HG03196 (cell line): ENCODE data around the gene ALDH16A1.
"Not testable (repeated sequence)": the region's sequence is repeated elsewhere in the genome, so short reads cannot be mapped to it uniquely, and the experiment has no call there.

Experiments used
- ATAC-seq: cut with Tn5 transposase; IDR thresholded peaks from one replicate; pipeline ENCODE4 v1.9.1; 2021; ENCODE audit not compliant: unreplicated experiment

ALDH16A1 gene

GRCh38 chr19:49439836-49440235, 13.2 kb upstream of the ALDH16A1 start:
- no peak for ATAC-seq

GRCh38 chr19:49440439-49441209, 12.4 kb upstream of the ALDH16A1 start:
- no peak for ATAC-seq

GRCh38 chr19:49441210-49441959, 11.6 kb upstream of the ALDH16A1 start, which contains the start of gene SLC17A7:
SLC17A7 (minus strand) TSS chr19:49441527; CDS start chr19:49441379, 148 bp downstream.
- ATAC-seq, result no peak

DNA sequence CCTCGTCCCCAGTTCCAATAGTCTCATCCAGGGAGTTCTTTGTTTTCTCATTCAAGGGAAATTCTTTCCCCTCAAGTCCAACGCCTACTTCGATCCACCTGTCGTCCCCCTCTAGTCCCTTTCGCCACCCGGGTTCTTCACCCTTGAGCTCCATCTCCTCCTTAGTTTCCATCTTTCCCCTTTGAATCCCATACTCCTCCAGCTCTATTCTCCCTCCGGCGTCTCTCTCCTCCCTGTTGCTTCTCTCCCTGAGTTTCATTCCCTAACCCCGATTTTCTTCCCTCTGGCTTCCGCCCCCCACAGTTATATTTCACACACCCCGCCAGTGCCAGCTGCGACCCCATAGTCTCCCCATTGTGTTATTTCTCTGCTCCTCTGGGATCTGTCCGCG, 11.1 kb upstream of the ALDH16A1 start:
- ATAC-seq, result no peak

DNA sequence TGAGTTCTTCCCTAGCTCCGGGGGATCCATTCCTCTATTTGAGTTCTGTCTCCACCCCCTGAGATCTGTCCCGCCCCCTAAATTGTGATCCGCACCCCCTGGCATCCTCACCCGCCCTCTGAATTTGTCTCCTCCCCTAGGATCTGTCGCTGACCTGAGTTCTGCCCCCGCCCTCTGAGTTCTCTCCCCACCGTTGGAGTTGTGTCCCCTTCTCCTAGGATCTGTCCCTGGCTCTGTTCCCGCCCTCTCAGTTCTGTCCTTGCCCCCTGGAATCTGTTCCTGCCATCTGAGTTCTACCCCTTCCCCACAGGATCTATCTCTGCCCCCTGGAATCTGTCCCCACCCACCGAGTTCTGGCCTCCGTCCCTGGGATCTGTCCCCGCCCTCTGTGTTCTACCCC, 10.7 kb upstream of the ALDH16A1 start:
- ATAC-seq, result no peak

- ATAC-seq, result peak; percentile 17
These were observed 10.2 kb upstream of the ALDH16A1 start for GRCh38 chr19:49442771-49443365.

- peak; percentile 76 for ATAC-seq
These were observed 9.5 kb upstream of the ALDH16A1 start for GRCh38 chr19:49443366-49444099.

DNA sequence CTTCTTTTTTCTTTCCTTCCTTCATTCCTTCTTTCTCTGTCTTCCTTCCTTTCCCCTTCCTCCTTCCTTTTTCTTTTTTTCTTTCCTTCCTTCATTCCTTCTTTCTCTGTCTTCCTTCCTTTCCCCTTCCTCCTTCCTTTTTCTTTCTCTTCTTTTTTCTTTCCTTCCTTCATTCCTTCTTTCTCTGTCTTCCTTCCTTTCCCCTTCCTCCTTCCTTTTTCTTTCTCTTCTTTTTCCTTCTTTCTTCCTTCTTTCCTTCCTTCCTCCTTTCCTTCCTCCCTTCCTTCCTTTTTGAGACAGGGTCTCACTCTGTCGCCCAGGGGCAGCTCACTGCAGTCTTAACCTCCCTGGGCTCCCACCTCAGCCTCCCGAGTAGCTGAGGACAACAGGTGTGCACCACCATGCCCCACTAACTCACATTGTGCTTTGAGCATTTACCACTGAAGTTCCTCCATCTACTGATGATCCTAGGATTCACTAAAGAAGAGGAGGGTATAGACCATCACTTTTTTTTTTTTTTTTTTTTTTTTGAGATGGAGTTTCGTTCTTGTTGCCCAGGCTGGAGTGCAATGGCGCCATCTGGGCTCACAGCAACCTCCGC, 8.8 kb upstream of the ALDH16A1 start:
- not testable (repeated sequence) for ATAC-seq

DNA sequence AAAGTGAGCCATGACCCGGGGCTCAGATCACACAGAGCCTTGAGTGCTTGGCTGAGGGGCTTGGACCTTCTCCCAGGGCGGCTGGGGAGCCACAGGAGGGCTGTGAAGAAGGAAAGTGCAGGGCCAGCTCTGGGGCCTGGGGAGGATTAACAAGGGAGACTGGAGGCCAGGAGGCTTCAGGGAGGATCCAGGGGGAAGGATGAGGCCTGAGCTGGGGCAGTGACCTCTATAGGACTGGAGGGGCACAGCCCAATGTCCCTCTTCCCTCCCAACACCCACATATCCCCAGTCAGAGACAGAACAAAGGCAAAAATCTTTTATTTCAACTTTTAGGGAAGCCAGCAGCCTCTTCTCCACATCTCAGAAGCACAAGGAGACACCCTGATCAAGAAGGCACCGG, 7.0 kb upstream of the ALDH16A1 start:
- no peak for ATAC-seq

DNA sequence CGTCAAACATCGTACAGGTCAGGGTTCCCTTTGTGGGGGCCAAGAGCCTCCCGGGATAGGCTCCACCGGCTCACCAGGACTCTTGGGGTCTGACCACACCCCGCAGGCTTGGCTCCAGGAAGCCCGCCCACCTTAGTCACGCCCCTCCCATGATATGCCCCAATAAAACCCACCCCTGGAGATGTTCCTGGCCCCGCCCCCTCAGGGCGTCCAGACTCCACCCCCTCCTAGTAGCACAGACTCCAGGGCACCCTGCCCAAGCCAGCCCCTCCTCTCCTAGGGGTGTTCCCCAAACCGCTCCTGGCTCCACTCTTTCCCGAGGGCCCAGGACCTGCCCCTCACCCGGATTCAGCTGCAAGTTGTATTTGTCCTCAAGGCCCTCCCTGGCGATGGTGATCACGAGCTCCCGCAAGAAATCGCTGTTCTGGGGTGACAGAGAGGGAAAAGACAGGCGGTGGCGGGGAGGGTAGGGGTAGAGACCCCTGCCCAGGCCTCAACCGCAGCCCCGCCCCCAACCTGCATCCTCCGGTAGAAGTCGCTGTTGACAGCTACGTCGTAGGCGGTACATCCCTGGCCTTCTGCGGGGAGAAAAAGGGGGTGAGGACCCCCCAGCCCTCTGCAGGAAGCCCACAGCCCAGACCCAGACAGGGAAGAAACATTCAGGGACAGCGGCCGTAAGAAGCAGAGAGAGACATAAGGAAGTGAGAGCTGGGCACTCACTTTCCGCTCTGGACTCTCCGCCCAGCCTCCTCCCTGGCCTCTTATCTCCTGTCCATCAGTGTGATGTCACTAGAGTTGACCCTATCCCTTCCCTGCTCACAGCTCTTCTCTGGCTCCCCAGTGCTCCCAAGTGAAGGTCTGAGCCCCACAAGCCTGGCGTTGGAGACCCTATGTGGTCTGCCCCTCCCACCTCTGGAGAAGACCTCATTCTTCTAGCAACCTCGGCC, 5.3 kb upstream of the ALDH16A1 start:
- ATAC-seq, result no peak

DNA sequence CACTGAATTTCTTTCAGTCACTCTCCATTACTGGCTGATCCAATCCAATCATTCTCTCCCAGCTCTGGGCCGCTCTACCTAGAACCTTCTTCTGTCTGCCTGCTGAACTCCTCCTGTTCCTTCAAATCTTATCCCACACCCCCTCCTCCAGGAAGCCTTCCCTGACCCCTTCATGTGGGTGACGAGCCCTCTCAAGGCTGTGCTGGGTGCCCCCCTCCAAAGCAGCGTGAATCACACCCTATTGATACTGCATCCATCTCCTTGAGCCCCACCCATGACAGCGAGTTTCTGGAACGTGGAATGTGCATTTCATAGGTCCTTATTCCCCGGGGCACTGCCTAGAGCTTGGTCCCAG, 4.6 kb upstream of the ALDH16A1 start:
- no peak for ATAC-seq

GRCh38 chr19:49450405-49450804, 2.6 kb upstream of the ALDH16A1 start:
- no peak for ATAC-seq

- peak; percentile 57 for ATAC-seq
These were observed 1.4 kb upstream of the ALDH16A1 start, which contains the start of gene PIH1D1 for GRCh38 chr19:49451430-49452181. PIH1D1 (minus strand) TSS chr19:49451814; CDS start chr19:49451574, 240 bp downstream.

- ATAC-seq, result no peak
These were observed 774 bp downstream of the ALDH16A1 start for GRCh38 chr19:49453757-49454240.

DNA sequence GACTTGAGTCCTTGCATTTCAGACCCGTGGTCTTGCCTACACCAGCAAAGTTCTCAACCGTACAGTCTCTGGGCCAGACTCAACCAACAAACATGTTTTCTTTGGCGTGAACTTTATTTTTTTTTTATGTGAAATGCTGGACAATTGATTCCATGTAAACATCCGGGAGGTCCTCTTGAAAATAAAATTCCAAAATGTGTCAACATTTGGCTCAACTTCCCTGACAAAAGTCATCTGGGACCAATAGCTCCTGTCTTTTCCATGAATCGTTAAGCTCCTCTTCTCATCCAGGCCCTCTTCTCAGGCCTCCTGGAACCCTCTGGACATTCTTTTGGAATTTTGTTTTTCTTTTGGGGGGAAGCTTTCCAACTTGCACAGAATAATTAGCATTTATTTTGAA, 2.7 kb downstream of the ALDH16A1 start:
- ATAC-seq, result no peak

- no peak for ATAC-seq
These were observed 3.3 kb downstream of the ALDH16A1 start for GRCh38 chr19:49456326-49456725.

DNA sequence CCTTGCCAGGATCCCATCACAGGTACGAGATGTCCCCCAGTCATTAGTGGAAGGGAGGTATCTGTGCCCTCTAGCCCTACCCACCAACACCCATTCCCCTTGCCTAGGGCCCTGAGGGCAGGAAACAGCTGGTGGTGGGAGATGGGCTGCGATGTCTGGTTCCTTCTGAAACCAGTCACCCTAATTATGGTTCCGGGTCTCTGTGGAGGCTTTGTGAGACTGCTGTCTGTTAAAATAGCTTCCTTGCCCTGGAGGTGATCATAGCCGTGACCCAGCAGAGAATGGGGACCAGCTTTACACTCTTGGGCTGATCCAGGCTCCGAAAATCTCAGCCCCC, 5.5 kb downstream of the ALDH16A1 start:
- ATAC-seq, result no peak

GRCh38 chr19:49459388-49459787, 6.4 kb downstream of the ALDH16A1 start:
- ATAC-seq, result no peak

DNA sequence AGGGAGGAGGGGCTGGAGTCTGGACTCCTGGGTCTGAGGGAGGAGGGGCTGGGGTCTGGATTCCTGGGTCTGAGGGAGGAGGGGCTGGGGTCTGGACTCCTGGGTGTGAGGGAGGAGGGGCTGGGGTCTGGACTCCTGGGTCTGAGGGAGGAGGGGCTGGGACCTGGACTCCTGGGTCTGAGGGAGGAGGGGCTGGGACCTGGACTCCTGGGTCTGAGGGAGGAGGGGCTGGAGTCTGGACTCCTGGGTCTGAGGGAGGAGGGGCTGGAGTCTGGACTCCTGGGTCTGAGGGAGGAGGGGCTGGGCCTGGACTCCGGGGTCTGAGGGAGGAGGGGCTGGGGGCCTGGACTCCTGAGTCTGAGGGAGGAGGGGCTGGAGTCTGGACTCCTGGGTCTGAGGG, 8.1 kb downstream of the ALDH16A1 start:
- not testable (repeated sequence) for ATAC-seq
